ENCODE results near the gene MORN3. TPM values are rescaled to one million over a fixed set of nuclear protein-coding genes. Genes with fewer than 3 reads are reported as not detected.

The MORN3 gene
- total and polyA plus RNA-seq, 9 of the 15 experiments (the other 6 are each of a cell fraction or from before 2014, with no cell fraction given): 0.09 to 0.27 (median 0.20) TPM

DNA sequence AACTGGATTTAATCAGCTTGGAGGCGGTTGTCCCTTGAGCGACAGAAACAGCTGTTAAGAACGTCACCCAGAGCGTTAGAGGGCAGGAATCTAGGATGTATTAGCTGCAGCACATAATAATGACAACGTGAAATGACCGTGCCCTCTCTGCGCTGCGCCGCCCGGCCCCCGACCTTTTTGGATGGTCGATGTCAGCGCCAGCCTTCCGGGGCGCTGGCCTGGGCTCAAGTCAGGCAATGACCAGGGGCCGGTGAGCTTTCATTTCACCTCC lies 42.7 kb upstream of the MORN3 start (continued):
- TF ChIP-seq, protein P1, sequence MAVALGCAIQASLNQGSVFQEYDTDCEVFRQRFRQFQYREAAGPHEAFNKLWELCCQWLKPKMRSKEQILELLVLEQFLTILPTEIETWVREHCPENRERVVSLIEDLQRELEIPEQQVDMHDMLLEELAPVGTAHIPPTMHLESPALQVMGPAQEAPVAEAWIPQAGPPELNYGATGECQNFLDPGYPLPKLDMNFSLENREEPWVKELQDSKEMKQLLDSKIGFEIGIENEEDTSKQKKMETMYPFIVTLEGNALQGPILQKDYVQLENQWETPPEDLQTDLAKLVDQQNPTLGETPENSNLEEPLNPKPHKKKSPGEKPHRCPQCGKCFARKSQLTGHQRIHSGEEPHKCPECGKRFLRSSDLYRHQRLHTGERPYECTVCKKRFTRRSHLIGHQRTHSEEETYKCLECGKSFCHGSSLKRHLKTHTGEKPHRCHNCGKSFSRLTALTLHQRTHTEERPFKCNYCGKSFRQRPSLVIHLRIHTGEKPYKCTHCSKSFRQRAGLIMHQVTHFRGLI (CRISPR knock-in tag; IDR thresholded peaks at IDR 0.05): no peak
- TF ChIP-seq ZNF717 (CRISPR knock-in tag; IDR thresholded peaks at IDR 0.05) (no peak), ZNF253 (CRISPR knock-in tag; conservative IDR thresholded peaks at IDR 0.05) (no peak), TEAD2 (tag; IDR thresholded peaks at IDR 0.05) (no peak), RBM17 (IDR thresholded peaks at IDR 0.05; ENCODE audit: borderline replicate concordance, low read depth, low read length) (no peak), FOXM1 (IDR thresholded peaks at IDR 0.05; ENCODE audit: low read depth) (no peak), FOXM1 (CRISPR knock-in tag; IDR thresholded peaks at IDR 0.05; ENCODE audit: low read depth) (no peak), SAFB2 (IDR thresholded peaks at IDR 0.05; ENCODE audit: borderline replicate concordance, low read depth, low read length, severe bottlenecking) (no peak), ZSCAN29 (IDR thresholded peaks at IDR 0.05) (no peak; the same call in 1 of the 2 replicates), ZNF174 (CRISPR knock-in tag; IDR thresholded peaks at IDR 0.05) (no peak), MAZ (CRISPR knock-in tag; conservative IDR thresholded peaks at IDR 0.05 in 1 of 2, IDR thresholded peaks at IDR 0.05 in 1 of 2) (no peak), SIN3A (IDR thresholded peaks at IDR 0.05; ENCODE audit: borderline replicate concordance in 2 of 2, control insufficient read depth in 1 of 2, low read depth in 2 of 2, low read length in 2 of 2) (no peak; a peak in 1 of 4 replicates), TEAD4 (IDR thresholded peaks at IDR 0.05; ENCODE audit: low read length) (no peak), TEAD4 (CRISPR knock-in tag; IDR thresholded peaks at IDR 0.05; ENCODE audit: borderline replicate concordance) (no peak), ADNP (tag; IDR thresholded peaks at IDR 0.05) (no peak), ZEB2 (IDR thresholded peaks at IDR 0.05) (0 out of 2 replicates have a peak, but pooled peaks have one; percentile 6), SOX6 (IDR thresholded peaks at IDR 0.05) (no peak), MEF2D (tag; conservative IDR thresholded peaks at IDR 0.05; ENCODE audit: low read depth) (no peak), FOXK2 (conservative IDR thresholded peaks at IDR 0.05 in 1 of 2, IDR thresholded peaks at IDR 0.05 in 1 of 2; ENCODE audit: low read depth in 2 of 2) (0 out of 4 replicates have a peak, but pooled peaks of 1 of the 2 experiments have one; percentile 15), ZKSCAN3 (CRISPR knock-in tag; IDR thresholded peaks at IDR 0.05) (no peak), HEY1 (CRISPR knock-in tag; IDR thresholded peaks at IDR 0.05; ENCODE audit: borderline replicate concordance) (no peak), ZNF707 (CRISPR knock-in tag; conservative IDR thresholded peaks at IDR 0.05) (no peak)
- TF ChIP-seq, protein P2, sequence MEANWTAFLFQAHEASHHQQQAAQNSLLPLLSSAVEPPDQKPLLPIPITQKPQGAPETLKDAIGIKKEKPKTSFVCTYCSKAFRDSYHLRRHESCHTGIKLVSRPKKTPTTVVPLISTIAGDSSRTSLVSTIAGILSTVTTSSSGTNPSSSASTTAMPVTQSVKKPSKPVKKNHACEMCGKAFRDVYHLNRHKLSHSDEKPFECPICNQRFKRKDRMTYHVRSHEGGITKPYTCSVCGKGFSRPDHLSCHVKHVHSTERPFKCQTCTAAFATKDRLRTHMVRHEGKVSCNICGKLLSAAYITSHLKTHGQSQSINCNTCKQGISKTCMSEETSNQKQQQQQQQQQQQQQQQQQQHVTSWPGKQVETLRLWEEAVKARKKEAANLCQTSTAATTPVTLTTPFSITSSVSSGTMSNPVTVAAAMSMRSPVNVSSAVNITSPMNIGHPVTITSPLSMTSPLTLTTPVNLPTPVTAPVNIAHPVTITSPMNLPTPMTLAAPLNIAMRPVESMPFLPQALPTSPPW (CRISPR knock-in tag; IDR thresholded peaks at IDR 0.05): no peak
- TF ChIP-seq, protein P3, sequence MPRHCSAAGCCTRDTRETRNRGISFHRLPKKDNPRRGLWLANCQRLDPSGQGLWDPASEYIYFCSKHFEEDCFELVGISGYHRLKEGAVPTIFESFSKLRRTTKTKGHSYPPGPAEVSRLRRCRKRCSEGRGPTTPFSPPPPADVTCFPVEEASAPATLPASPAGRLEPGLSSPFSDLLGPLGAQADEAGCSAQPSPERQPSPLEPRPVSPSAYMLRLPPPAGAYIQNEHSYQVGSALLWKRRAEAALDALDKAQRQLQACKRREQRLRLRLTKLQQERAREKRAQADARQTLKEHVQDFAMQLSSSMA (CRISPR knock-in tag; IDR thresholded peaks at IDR 0.05): no peak
- TF ChIP-seq, protein P4, sequence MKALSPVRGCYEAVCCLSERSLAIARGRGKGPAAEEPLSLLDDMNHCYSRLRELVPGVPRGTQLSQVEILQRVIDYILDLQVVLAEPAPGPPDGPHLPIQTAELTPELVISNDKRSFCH (CRISPR knock-in tag; IDR thresholded peaks at IDR 0.05): no peak
- TF ChIP-seq, protein P4 (tag; IDR thresholded peaks at IDR 0.05): 0 out of 2 replicates have a peak, but pooled peaks have one; percentile 7
- TF ChIP-seq, protein P5, sequence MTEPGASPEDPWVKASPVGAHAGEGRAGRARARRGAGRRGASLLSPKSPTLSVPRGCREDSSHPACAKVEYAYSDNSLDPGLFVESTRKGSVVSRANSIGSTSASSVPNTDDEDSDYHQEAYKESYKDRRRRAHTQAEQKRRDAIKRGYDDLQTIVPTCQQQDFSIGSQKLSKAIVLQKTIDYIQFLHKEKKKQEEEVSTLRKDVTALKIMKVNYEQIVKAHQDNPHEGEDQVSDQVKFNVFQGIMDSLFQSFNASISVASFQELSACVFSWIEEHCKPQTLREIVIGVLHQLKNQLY (CRISPR knock-in tag; conservative IDR thresholded peaks at IDR 0.05): no peak
